K562 (cell line): ENCODE data around the gene SMCHD1. TPM values are rescaled to one million over a fixed set of nuclear protein-coding genes. Genes with fewer than 3 reads are reported as not detected.

Source experiments
- ATAC-seq: fragments of 200-7000 bp; cut with Tn5 transposase; 3 replicates; pipeline ENCODE4 v1.9.1; 2020; ENCODE audit warnings: moderate library complexity
- BruUV-seq: library from RNA; stranded (reverse); fragments of 400-500 nt; replicated peaks from 2 replicates; lab custom pipeline; 2021; lab: Mats Ljungman, UMichigan
- CTCF ChIA-PET: fragments of 300-600 bp; formaldehyde crosslinking; extraction: SDS; loops from one replicate; lab custom pipeline; 2021; ENCODE audit warnings: low intra/inter-chr PET ratio; lab: Yijun Ruan, JAX
- POLR2A ChIA-PET: fragments of 300-600, 350-650 bp; sonication (Branson Sonifier 250); formaldehyde crosslinking; extraction: SDS; loops from one replicate; lab custom pipeline; 2021; ENCODE audit warnings: antibody characterized with exemption, inconsistent platforms; lab: Yijun Ruan, JAX
- DNase-seq, 4 experiments: peaks; one replicate each; pipeline versions ENCODE4 v3.0.0 to v3.0.0-alpha.2; 2011 to 2018; ENCODE audit warnings: low spot score in 3 of 4, mixed read lengths in 3 of 4; ENCODE audit errors: extremely low read depth in 1 of 4
- FAIRE-seq: peaks from 2 replicates; lab custom pipeline; 2011; peaks lifted over from hg19 to GRCh38; lab: Jason Lieb, UNC
- H2AFZ ChIP-seq: 2 replicates; pipeline ENCODE4 v1.6.0; 2011; ENCODE audit warnings: low read depth, low read length, control low read depth, inconsistent platforms
- H3K27ac ChIP-seq: fragments of 200-600 bp; 3 replicates; pipeline ENCODE4 v1.8.0; 2011; ENCODE audit warnings: low read depth, mild to moderate bottlenecking, control low read depth, inconsistent platforms, low read length, moderate library complexity, mixed read lengths; ENCODE audit errors: extremely low read depth
- H3K27me3 ChIP-seq, 2 experiments: fragments of 300-600 bp in 1 of 2; 2 replicates in 1 of 2; 3 replicates in 1 of 2; pipeline versions ENCODE4 v1.6.0 to v1.8.0; 2011; ENCODE audit warnings: inconsistent platforms in 2 of 2, low read length in 2 of 2, mild to moderate bottlenecking in 1 of 2, mixed read lengths in 1 of 2, moderate library complexity in 1 of 2; ENCODE audit not compliant: control insufficient read depth in 2 of 2, insufficient read depth in 2 of 2
- H3K36me3 ChIP-seq: fragments of 300-600 bp; 3 replicates; pipeline ENCODE4 v1.8.0; 2011; ENCODE audit warnings: mild to moderate bottlenecking, low read length, inconsistent platforms; ENCODE audit not compliant: control insufficient read depth, insufficient read depth
- H3K4me1 ChIP-seq, 2 experiments: fragments of 200-600 bp in 1 of 2; replicated peaks in 1 of 2; 2 replicates in 1 of 2; 3 replicates in 1 of 2; pipeline versions ENCODE4 v1.5.1 to v1.8.0; 2011; ENCODE audit warnings: inconsistent platforms in 2 of 2, low read length in 2 of 2, mild to moderate bottlenecking in 1 of 2, mixed read lengths in 1 of 2, moderate library complexity in 1 of 2; ENCODE audit not compliant: control insufficient read depth in 2 of 2, insufficient read depth in 2 of 2
- H3K4me2 ChIP-seq: 2 replicates; pipeline ENCODE4 v1.6.1; 2011; ENCODE audit warnings: low read length, control low read depth, inconsistent platforms, mixed read lengths; ENCODE audit not compliant: insufficient read depth
- H3K4me3 ChIP-seq: fragments of 200-600 bp; sonication (generic), shearing (Covaris generic); 2 replicates; pipeline ENCODE4 v1.5.1; 2016; ENCODE audit warnings: control low read depth, inconsistent platforms
- H3K79me2 ChIP-seq: fragments of 200-600 bp; 3 replicates; pipeline ENCODE4 v1.8.0; 2011; ENCODE audit warnings: low read length, inconsistent platforms; ENCODE audit not compliant: control insufficient read depth, insufficient read depth
- H3K9ac ChIP-seq, 2 experiments: 2 replicates each; pipeline versions ENCODE4 v1.6.0 to v1.6.1; 2011; ENCODE audit warnings: low read depth in 2 of 2, low read length in 2 of 2, control low read depth in 1 of 2, inconsistent platforms in 1 of 2, mild to moderate bottlenecking in 1 of 2, mixed read lengths in 1 of 2; ENCODE audit not compliant: insufficient read depth in 1 of 2
- H3K9me1 ChIP-seq: one replicate; pipeline ENCODE4 v1.6.0; 2011; ENCODE audit warnings: inconsistent platforms, mild to moderate bottlenecking, low read length, moderate library complexity; ENCODE audit not compliant: control insufficient read depth, insufficient read depth
- H3K9me3 ChIP-seq: replicated peaks from 2 replicates; pipeline ENCODE4 v1.5.1; 2011; ENCODE audit warnings: low read depth, low read length, inconsistent platforms; ENCODE audit not compliant: control insufficient read depth, insufficient read depth
- H4K20me1 ChIP-seq: replicated peaks from 2 replicates; pipeline ENCODE4 v1.6.1; 2011; ENCODE audit warnings: low read length, inconsistent platforms, mixed read lengths; ENCODE audit not compliant: control insufficient read depth, insufficient read depth
- ATF2 ChIP-seq: sonication (generic); formaldehyde crosslinking; IDR thresholded peaks from 2 replicates; pipeline ENCODE4 v1.8.1; 2022; ENCODE audit warnings: missing genetic modification reagents
- CXXC5 ChIP-seq: fragments of 250-450 bp; sonication (Bioruptor Pico); IDR thresholded peaks from 2 replicates; pipeline ENCODE4 v1.8.0; 2022; ENCODE audit warnings: inconsistent platforms, mild to moderate bottlenecking, moderate library complexity
- EZH2 ChIP-seq: IDR thresholded peaks from 2 replicates; pipeline ENCODE4 v1.6.1; 2012; ENCODE audit warnings: low read depth, mild to moderate bottlenecking, inconsistent platforms, low read length, borderline replicate concordance
- HMBOX1 ChIP-seq: sonication (generic); IDR thresholded peaks from 2 replicates; pipeline ENCODE4 v1.6.1; 2016
- JUN ChIP-seq, 2 experiments: sonication (generic) in 1 of 2; formaldehyde crosslinking in 1 of 2; IDR thresholded peaks; 2 replicates each; pipeline versions ENCODE4 v1.6.1 to v1.8.0; 2012 to 2022; ENCODE audit warnings: borderline replicate concordance in 2 of 2, mild to moderate bottlenecking in 2 of 2, improper control_type of control experiment in 1 of 2, low read depth in 1 of 2, low read length in 1 of 2, missing genetic modification reagents in 1 of 2
- KAT2B ChIP-seq: IDR thresholded peaks from one replicate; pipeline ENCODE4 v1.6.1; 2012; ENCODE audit warnings: low read depth, mild to moderate bottlenecking, control low read depth, inconsistent platforms, low read length, moderate library complexity
- NFIX ChIP-seq: fragments of 250-450 bp; sonication (Bioruptor Pico); IDR thresholded peaks from 2 replicates; pipeline ENCODE4 v1.4.0; 2020; ENCODE audit warnings: low read depth, mild to moderate bottlenecking, moderate library complexity
- RBM17 ChIP-seq: fragments of 200-400 bp; formaldehyde crosslinking; IDR thresholded peaks from 2 replicates; pipeline ENCODE4 v1.6.1; 2017; ENCODE audit warnings: low read depth, mild to moderate bottlenecking, low read length, borderline replicate concordance
- TCF7L2 ChIP-seq: fragments of 150-350 bp; IDR thresholded peaks from 2 replicates; pipeline ENCODE4 v1.6.1; 2016; ENCODE audit warnings: low read depth, mild to moderate bottlenecking, low read length, moderate library complexity
- VEZF1 ChIP-seq: fragments of 200-800 bp; sonication (Bioruptor generic); IDR thresholded peaks from 2 replicates; pipeline ENCODE4 v1.6.1; 2017; ENCODE audit warnings: missing genetic modification characterization, missing compliant biosample characterization
- ZEB2 ChIP-seq: fragments of 450-650 bp; IDR thresholded peaks from 2 replicates; pipeline ENCODE4 v1.6.1; 2016
- ZNF395 ChIP-seq: fragments of 200-800 bp; sonication (Bioruptor generic); IDR thresholded peaks from 2 replicates; pipeline ENCODE4 v1.6.1; 2017; ENCODE audit warnings: missing genetic modification characterization, missing compliant biosample characterization
- ZNF696 ChIP-seq: fragments of 250-450 bp; sonication (Bioruptor Pico); conservative IDR thresholded peaks from 2 replicates; pipeline ENCODE4 v1.4.0; 2020; ENCODE audit warnings: mild to moderate bottlenecking, moderate library complexity
- WGBS: fragments of 100-300 bp; shearing (Covaris generic); methylation state at CpG from one replicate; pipeline ENCODE4 v1.1.6; 2016; ENCODE audit warnings: low coverage, mixed read lengths; ENCODE audit not compliant: insufficient coverage; ENCODE audit errors: missing lambda C conversion rate; 5-methylcytosine and 5-hydroxymethylcytosine counted together
- in situ Hi-C: fragments of 300-500 bp; cut with MboI; formaldehyde crosslinking; loops from 4 replicates; pipeline ENCODE4 v1.15.0; 2018; ENCODE audit warnings: inconsistent platforms, mixed read lengths
- intact Hi-C: fragments of 100-400 bp; cut with micrococcal nuclease; formaldehyde crosslinking; loops from 2 replicates; pipeline ENCODE4 v1.14.2; 2022
- polyA plus RNA-seq, 8 experiments: library from polyadenylated mRNA; depleted of rRNA in 4 of 8; stranded (reverse) in 5 of 8; unstranded in 3 of 8; fragments of >200 nt; fragmentation: Nextera tagmentation in 2 of 8; fragmentation: Illumina TruSeq in 1 of 8; extraction: Ambion mirVana in 2 of 8; extraction: Trizol in 1 of 8; gene quantifications; 2 replicates each; pipeline versions ENCODE4 v1.2.1 to v1.2.3, GENCODE V29; 2011 to 2014; ENCODE audit warnings: inconsistent platforms in 1 of 8, missing spikeins in 1 of 8
- total RNA-seq, 7 experiments: library from RNA; depleted of rRNA in 6 of 7; stranded (reverse); fragments of >200 nt in 6 of 7; fragmentation: Illumina TruSeq in 2 of 7; extraction: Trizol in 2 of 7; gene quantifications; 2 replicates each; pipeline versions ENCODE4 v1.2.1 to v1.2.3, GENCODE V29; 2011 to 2021; ENCODE audit warnings: low replicate concordance in 1 of 7

Gene SMCHD1
- total and polyA plus RNA-seq, 9 of the 15 experiments (the other 6 are each of a cell fraction or from before 2014, with no cell fraction given), result 6.3 to 144 (median 72.7) TPM

GRCh38 chr18:2797951-2798350 is 142.4 kb downstream of the SMCHD1 start:
- ATAC-seq (no peak), DNase-seq (no peak), FAIRE-seq (no peak)
- TF ChIP-seq ZNF395 (CRISPR knock-in tag) (no peak), EZH2 (no peak), TCF7L2 (no peak), NFIX (no peak), ZEB2 (no peak), ZNF696 (no peak), HMBOX1 (no peak), ATF2 (CRISPR knock-in tag) (no peak), RBM17 (no peak), KAT2B (no peak), JUN (IDR thresholded peaks at IDR 0.05; ENCODE audit: borderline replicate concordance, low read depth, low read length) (no peak), JUN (CRISPR knock-in tag; IDR thresholded peaks at IDR 0.05; ENCODE audit: borderline replicate concordance) (no peak), VEZF1 (CRISPR knock-in tag) (no peak), CXXC5 (CRISPR knock-in tag) (no peak)
- ChIA-PET POLR2A (no interaction called here), CTCF (no interaction called here)
- H3K4me2 ChIP-seq, result no peak overlapping the region
- H3K4me3 ChIP-seq, result no peak overlapping the region
- H3K27ac ChIP-seq, result no peak overlapping the region
- H3K4me1 ChIP-seq, result no peaks in the 10 kb centered on the region
- peaks cover 79% of the 10 kb centered on the region for H3K36me3 ChIP-seq
- no peaks in the 10 kb centered on the region for H3K79me2 ChIP-seq
- H3K9me3 ChIP-seq, result no peaks in the 10 kb centered on the region
- no peak overlapping the region for H3K9ac ChIP-seq
- H4K20me1 ChIP-seq, result no peaks in the 10 kb centered on the region
- no peaks in the 10 kb centered on the region for H3K27me3 ChIP-seq
- BruUV-seq, result no TSS peak
- no peak overlapping the region for H2AFZ ChIP-seq
- in situ Hi-C loops, result no loop called here
- WGBS, result 92% methylated on average over 1 of the region's 1 CpG
- intact Hi-C loops, result no loop called here
- no peaks in the 10 kb centered on the region for H3K9me1 ChIP-seq
